ENCODE results near the gene ADAMTS9. TPM values are rescaled to one million over a fixed set of nuclear protein-coding genes. Genes with fewer than 3 reads are reported as not detected.

Gene ADAMTS9
- total and polyA plus RNA-seq, 2 of the 13 experiments (the other 11 are each of a cell fraction or from before 2014, with no cell fraction given) = 0.02 to 0.09 TPM

DNA sequence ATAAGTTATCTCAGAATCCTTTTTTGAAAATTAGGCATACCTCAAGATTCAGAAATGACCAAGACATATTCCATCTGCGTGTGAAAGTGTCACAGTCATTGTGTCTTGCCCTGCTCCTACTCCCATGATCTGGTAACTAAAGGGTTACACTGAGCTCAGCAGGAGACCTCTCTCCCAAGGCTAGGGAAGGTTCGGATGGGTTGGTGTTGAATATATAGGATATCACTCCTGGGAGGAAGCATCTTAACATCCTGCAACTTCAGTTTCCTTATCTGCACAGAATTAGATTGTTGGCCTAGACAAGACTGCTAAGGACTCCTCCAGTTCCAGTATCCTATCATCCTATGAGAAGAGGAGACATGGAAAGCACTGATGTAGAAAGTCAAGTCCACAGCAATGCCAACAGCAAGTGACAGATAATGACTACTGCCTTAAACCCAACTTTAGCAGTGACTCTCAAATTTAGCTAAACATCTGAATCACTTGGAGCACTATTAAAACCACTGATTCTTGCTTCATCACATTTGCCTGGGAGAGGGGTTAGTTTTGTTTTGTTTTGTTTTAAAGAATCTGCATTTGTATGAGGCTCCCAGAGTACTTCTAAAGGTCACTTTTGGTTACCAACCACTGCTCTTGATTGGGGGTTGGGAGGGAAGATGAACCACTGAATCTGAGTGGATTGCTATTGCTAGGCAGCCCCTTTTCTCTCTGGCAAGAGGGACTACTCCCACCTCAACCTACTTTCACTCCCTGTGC is 9.7 kb downstream of the ADAMTS9 start (continued):
- no peak for TF ChIP-seq SP1 (IDR thresholded peaks at IDR 0.05)
- TF ChIP-seq SP1 (CRISPR knock-in tag; IDR thresholded peaks at IDR 0.05) = no peak
- no peak for TF ChIP-seq NCOA2 (CRISPR knock-in tag; IDR thresholded peaks at IDR 0.05)
- no peak for TF ChIP-seq ZNF274 (CRISPR knock-in tag; IDR thresholded peaks at IDR 0.05)
- TF ChIP-seq, protein P1, sequence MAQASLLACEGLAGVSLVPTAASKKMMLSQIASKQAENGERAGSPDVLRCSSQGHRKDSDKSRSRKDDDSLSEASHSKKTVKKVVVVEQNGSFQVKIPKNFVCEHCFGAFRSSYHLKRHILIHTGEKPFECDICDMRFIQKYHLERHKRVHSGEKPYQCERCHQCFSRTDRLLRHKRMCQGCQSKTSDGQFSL (CRISPR knock-in tag; IDR thresholded peaks at IDR 0.05) = no peak

DNA sequence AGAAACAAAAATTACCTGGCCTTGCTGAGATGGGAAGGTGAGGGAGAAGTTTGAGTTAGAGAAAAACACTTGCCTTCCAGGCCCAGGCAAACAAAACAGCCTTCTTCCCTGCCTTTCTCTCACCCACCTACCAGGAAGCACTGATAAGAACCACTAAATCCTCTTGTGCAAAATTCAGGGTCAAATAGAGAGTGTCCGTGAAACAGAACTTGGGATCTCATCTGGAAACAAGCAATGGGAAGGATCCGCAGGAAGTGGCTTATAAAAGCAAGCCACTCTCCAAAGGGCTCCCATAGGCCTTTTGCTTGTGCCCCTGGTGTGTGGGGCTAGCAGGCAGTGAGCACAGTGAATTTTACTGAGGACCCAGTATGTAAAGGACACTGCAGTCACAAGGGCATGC is 11.0 kb downstream of the ADAMTS9 start:
- no peak overlapping the region for H3K9ac ChIP-seq (ENCODE audit: insufficient read depth, low read depth, low read length)
- H3K4me3 ChIP-seq (replicated peaks in 1 of 3; ENCODE audit: insufficient read depth in 1 of 3, low read depth in 2 of 3, low read length in 3 of 3) = no peak overlapping the region
- in situ Hi-C loops (cut with HindIII; ENCODE audit: extremely low pct_ligation_motif_present, low pct_unique_long_range_greater_than_20kb) = no loop called here
- ATAC-seq (no peak), DNase-seq (ENCODE audit: low spot score) (no peak), FAIRE-seq (no peak)
- H3K27me3 ChIP-seq (ENCODE audit: control insufficient read depth in 1 of 2, insufficient read depth in 2 of 2, low read length in 2 of 2) = no peaks in the 10 kb centered on the region
- no peaks in the 10 kb centered on the region for H3K79me2 ChIP-seq (ENCODE audit: insufficient read depth, low read length)
- H3K9me3 ChIP-seq (ENCODE audit: low read length) = no peaks in the 10 kb centered on the region
- 100% methylated on average over 2 of the region's 2 CpGs for WGBS (ENCODE audit: low lambda C conversion rate)
- no peak overlapping the region for H2AFZ ChIP-seq (ENCODE audit: low read length)
- no peaks in the 10 kb centered on the region for H4K20me1 ChIP-seq (ENCODE audit: insufficient read depth, low read length)
- no peaks in the 10 kb centered on the region for H3K4me1 ChIP-seq (ENCODE audit: insufficient read depth, low read length)
- ChIA-PET CTCF (ENCODE audit: low intra/inter-chr PET ratio, low total read pairs) (no interaction called here), POLR2A (no interaction called here)
- no peak overlapping the region for H3K4me2 ChIP-seq (ENCODE audit: low read depth, low read length)
- no TSS peak for BruUV-seq (replicated peaks)
- H3K27ac ChIP-seq (ENCODE audit: extremely low read length, insufficient read depth, low read length) = no peak overlapping the region
- H3K36me3 ChIP-seq (replicated peaks in 1 of 2; ENCODE audit: control insufficient read depth in 1 of 2, insufficient read depth in 2 of 2, low read length in 2 of 2) = no peaks in the 10 kb centered on the region
- intact Hi-C loops (cut with micrococcal nuclease; ENCODE audit: unreplicated experiment) = no loop called here
- TF ChIP-seq HCFC1 (IDR thresholded peaks at IDR 0.05; ENCODE audit: low read depth, low read length) (no peak), ZNF335 (CRISPR knock-in tag; IDR thresholded peaks at IDR 0.05) (no peak), SNRNP70 (IDR thresholded peaks at IDR 0.05; ENCODE audit: low read depth, low read length) (no peak), ZFP90 (CRISPR knock-in tag; IDR thresholded peaks at IDR 0.05; ENCODE audit: borderline replicate concordance) (no peak), ZNF619 (CRISPR knock-in tag; IDR thresholded peaks at IDR 0.05) (no peak), FOXP1 (IDR thresholded peaks at IDR 0.05) (no peak), FOXP1 (CRISPR knock-in tag; IDR thresholded peaks at IDR 0.05) (no peak), U2AF1 (optimal IDR thresholded peaks at IDR 0.05; ENCODE audit: low read depth, low read length) (no peak), NR2C2 (CRISPR knock-in tag; IDR thresholded peaks at IDR 0.05; ENCODE audit: borderline replicate concordance) (no peak)
- TF ChIP-seq, protein P2, sequence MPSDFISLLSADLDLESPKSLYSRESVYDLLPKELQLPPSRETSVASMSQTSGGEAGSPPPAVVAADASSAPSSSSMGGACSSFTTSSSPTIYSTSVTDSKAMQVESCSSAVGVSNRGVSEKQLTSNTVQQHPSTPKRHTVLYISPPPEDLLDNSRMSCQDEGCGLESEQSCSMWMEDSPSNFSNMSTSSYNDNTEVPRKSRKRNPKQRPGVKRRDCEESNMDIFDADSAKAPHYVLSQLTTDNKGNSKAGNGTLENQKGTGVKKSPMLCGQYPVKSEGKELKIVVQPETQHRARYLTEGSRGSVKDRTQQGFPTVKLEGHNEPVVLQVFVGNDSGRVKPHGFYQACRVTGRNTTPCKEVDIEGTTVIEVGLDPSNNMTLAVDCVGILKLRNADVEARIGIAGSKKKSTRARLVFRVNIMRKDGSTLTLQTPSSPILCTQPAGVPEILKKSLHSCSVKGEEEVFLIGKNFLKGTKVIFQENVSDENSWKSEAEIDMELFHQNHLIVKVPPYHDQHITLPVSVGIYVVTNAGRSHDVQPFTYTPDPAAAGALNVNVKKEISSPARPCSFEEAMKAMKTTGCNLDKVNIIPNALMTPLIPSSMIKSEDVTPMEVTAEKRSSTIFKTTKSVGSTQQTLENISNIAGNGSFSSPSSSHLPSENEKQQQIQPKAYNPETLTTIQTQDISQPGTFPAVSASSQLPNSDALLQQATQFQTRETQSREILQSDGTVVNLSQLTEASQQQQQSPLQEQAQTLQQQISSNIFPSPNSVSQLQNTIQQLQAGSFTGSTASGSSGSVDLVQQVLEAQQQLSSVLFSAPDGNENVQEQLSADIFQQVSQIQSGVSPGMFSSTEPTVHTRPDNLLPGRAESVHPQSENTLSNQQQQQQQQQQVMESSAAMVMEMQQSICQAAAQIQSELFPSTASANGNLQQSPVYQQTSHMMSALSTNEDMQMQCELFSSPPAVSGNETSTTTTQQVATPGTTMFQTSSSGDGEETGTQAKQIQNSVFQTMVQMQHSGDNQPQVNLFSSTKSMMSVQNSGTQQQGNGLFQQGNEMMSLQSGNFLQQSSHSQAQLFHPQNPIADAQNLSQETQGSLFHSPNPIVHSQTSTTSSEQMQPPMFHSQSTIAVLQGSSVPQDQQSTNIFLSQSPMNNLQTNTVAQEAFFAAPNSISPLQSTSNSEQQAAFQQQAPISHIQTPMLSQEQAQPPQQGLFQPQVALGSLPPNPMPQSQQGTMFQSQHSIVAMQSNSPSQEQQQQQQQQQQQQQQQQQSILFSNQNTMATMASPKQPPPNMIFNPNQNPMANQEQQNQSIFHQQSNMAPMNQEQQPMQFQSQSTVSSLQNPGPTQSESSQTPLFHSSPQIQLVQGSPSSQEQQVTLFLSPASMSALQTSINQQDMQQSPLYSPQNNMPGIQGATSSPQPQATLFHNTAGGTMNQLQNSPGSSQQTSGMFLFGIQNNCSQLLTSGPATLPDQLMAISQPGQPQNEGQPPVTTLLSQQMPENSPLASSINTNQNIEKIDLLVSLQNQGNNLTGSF (CRISPR knock-in tag; IDR thresholded peaks at IDR 0.05) = no peak
- TF ChIP-seq, protein P3, sequence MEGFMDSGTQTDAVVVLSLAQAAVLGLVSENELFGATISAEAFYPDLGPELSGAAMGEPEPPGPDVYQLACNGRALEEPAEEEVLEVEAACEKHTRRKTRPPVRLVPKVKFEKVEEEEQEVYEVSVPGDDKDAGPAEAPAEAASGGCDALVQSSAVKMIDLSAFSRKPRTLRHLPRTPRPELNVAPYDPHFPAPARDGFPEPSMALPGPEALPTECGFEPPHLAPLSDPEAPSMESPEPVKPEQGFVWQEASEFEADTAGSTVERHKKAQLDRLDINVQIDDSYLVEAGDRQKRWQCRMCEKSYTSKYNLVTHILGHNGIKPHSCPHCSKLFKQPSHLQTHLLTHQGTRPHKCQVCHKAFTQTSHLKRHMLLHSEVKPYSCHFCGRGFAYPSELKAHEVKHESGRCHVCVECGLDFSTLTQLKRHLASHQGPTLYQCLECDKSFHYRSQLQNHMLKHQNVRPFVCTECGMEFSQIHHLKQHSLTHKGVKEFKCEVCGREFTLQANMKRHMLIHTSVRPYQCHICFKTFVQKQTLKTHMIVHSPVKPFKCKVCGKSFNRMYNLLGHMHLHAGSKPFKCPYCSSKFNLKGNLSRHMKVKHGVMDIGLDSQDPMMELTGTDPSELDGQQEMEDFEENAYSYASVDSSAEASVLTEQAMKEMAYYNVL (CRISPR knock-in tag; IDR thresholded peaks at IDR 0.05; ENCODE audit: borderline replicate concordance) = no peak
